PC-9 (cell line): ENCODE data around the gene FHDC1. TPM values are rescaled to one million over a fixed set of nuclear protein-coding genes. Genes with fewer than 3 reads are reported as not detected.

Source experiments
- BruUV-seq: library from RNA; stranded (reverse); fragments of 400-500 nt; replicated peaks from 2 replicates; lab custom pipeline; 2021; lab: Mats Ljungman, UMichigan
- CTCF ChIA-PET: fragments of 300-600 bp; sonication (Branson Sonifier 250); formaldehyde crosslinking; loops from one replicate; lab custom pipeline; 2022; ENCODE audit warnings: antibody characterized with exemption; lab: Charles Lee
- POLR2A ChIA-PET: fragments of 300-600 bp; sonication (Branson Sonifier 250); formaldehyde crosslinking; loops from one replicate; lab custom pipeline; 2022; ENCODE audit warnings: antibody characterized with exemption; ENCODE audit not compliant: unreplicated experiment; lab: Charles Lee
- DNase-seq, 2 experiments: peaks; one replicate each; pipeline versions ENCODE4 v3.0.0 to v3.0.0-alpha.2; 2015 to 2022; ENCODE audit warnings: mixed read lengths in 1 of 2
- H2AFZ ChIP-seq: fragments of 200-600 bp; sonication (generic); 2 replicates; pipeline ENCODE4 v1.8.1; 2017; ENCODE audit warnings: antibody characterized with exemption
- H3F3A ChIP-seq: fragments of 200-600 bp; sonication (generic); 2 replicates; pipeline ENCODE4 v1.8.1; 2017; ENCODE audit warnings: antibody characterized with exemption, mild to moderate bottlenecking, low read depth; ENCODE audit not compliant: insufficient read depth
- H3K27ac ChIP-seq: fragments of 200-600 bp; sonication (generic); 2 replicates; pipeline ENCODE4 v1.6.1; 2016; ENCODE audit warnings: mixed run types
- H3K27me3 ChIP-seq: fragments of 200-600 bp; sonication (generic); 2 replicates; pipeline ENCODE4 v1.6.1; 2016; ENCODE audit warnings: low read depth, mixed run types; ENCODE audit not compliant: insufficient read depth
- H3K36me3 ChIP-seq: fragments of 200-600 bp; sonication (generic); 2 replicates; pipeline ENCODE4 v1.6.1; 2016; ENCODE audit warnings: low read depth, mixed run types
- H3K4me1 ChIP-seq: fragments of 200-600 bp; sonication (generic); replicated peaks from 2 replicates; pipeline ENCODE4 v1.6.1; 2016; ENCODE audit warnings: mixed run types; ENCODE audit not compliant: insufficient read depth
- H3K4me2 ChIP-seq: fragments of 200-600 bp; sonication (generic); 2 replicates; pipeline ENCODE4 v1.6.1; 2017; ENCODE audit warnings: mixed run types
- H3K4me3 ChIP-seq: fragments of 200-600 bp; sonication (generic); 2 replicates; pipeline ENCODE4 v1.6.1; 2016; ENCODE audit warnings: mixed run types
- H3K79me2 ChIP-seq: fragments of 200-600 bp; sonication (generic); 2 replicates; pipeline ENCODE4 v1.6.1; 2017; ENCODE audit warnings: low read depth, mixed run types
- H3K9me2 ChIP-seq: fragments of 200-600 bp; sonication (generic); 2 replicates; pipeline ENCODE4 v1.8.1; 2017; ENCODE audit warnings: mild to moderate bottlenecking; ENCODE audit not compliant: insufficient read depth
- H3K9me3 ChIP-seq: fragments of 200-600 bp; sonication (generic); 2 replicates; pipeline ENCODE4 v1.8.1; 2016; ENCODE audit warnings: low read depth; ENCODE audit not compliant: insufficient read depth
- H4K20me1 ChIP-seq: fragments of 200-600 bp; sonication (generic); 2 replicates; pipeline ENCODE4 v1.8.1; 2017; ENCODE audit not compliant: insufficient read depth
- EZH2 ChIP-seq: fragments of 200-600 bp; sonication (generic); IDR thresholded peaks from 2 replicates; pipeline ENCODE4 v1.8.0; 2017; ENCODE audit warnings: antibody characterized with exemption, low read depth
- intact Hi-C: fragments of 100-400 bp; cut with micrococcal nuclease; formaldehyde crosslinking; loops from one replicate; pipeline ENCODE4 v1.10.0; 2022; ENCODE audit not compliant: unreplicated experiment
- total RNA-seq: library from RNA; stranded (reverse); gene quantifications from 2 replicates; pipeline ENCODE4 v1.2.3, GENCODE V29; 2021
- TF ChIP-seq, protein P1 (sequence below): fragments of 200-600 bp; sonication (generic); conservative IDR thresholded peaks from 2 replicates; pipeline ENCODE4 v1.6.1; 2017; ENCODE audit warnings: mixed run types, antibody characterized with exemption, mild to moderate bottlenecking, moderate library complexity

Gene FHDC1
- total RNA-seq, 1 experiment from 2014 or later = 17.4 TPM

DNA sequence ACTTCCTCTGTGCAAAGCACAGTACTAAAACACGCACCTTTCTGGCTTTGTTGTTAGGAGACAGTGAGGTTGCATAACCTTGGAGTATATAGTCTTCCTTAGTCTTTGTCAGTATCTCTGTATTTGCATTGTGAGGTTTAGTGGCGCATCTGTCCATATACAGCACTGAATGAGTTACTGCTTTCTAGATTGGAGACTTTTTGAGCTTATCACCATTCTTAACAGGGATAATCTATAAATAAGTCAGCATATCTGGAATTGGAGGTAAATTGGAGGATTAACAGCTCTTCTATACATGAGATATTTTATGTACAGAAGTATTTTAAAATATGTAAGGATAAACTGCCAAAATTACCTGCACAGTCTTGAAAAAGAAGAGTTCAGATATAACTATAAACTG lies 4.3 kb downstream of the FHDC1 start:
- intact Hi-C loops = no loop called here
- ChIA-PET POLR2A (interaction anchor here (0.5 to 0.6 kb wide), 2 partner anchors 408 to 1882 kb away, joined by 4 to 23 read pairs; no protein-coding TSS in a partner anchor), CTCF (no interaction called here)
- H3K27ac ChIP-seq = no peak overlapping the region
- H3K4me2 ChIP-seq = no peak overlapping the region
- H3K27me3 ChIP-seq = no peaks in the 10 kb centered on the region
- H2AFZ ChIP-seq = no peak overlapping the region
- H3K4me3 ChIP-seq = no peak overlapping the region
- no peak for DNase-seq
- no peaks in the 10 kb centered on the region for H3K4me1 ChIP-seq
- no peaks in the 10 kb centered on the region for H3K36me3 ChIP-seq
- no peaks in the 10 kb centered on the region for H3K9me2 ChIP-seq
- H4K20me1 ChIP-seq = no peaks in the 10 kb centered on the region
- H3K79me2 ChIP-seq = 0 out of 2 replicates have a peak, but pooled peaks cover 3% of the 10 kb centered on the region
- peaks cover 3% of the 10 kb centered on the region; the same call in 1 of the 2 replicates for H3F3A ChIP-seq
- H3K9me3 ChIP-seq = no peaks in the 10 kb centered on the region
- TF ChIP-seq, protein P1, sequence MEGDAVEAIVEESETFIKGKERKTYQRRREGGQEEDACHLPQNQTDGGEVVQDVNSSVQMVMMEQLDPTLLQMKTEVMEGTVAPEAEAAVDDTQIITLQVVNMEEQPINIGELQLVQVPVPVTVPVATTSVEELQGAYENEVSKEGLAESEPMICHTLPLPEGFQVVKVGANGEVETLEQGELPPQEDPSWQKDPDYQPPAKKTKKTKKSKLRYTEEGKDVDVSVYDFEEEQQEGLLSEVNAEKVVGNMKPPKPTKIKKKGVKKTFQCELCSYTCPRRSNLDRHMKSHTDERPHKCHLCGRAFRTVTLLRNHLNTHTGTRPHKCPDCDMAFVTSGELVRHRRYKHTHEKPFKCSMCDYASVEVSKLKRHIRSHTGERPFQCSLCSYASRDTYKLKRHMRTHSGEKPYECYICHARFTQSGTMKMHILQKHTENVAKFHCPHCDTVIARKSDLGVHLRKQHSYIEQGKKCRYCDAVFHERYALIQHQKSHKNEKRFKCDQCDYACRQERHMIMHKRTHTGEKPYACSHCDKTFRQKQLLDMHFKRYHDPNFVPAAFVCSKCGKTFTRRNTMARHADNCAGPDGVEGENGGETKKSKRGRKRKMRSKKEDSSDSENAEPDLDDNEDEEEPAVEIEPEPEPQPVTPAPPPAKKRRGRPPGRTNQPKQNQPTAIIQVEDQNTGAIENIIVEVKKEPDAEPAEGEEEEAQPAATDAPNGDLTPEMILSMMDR = no peak
- no peak for TF ChIP-seq EZH2
- BruUV-seq = no TSS peak

DNA sequence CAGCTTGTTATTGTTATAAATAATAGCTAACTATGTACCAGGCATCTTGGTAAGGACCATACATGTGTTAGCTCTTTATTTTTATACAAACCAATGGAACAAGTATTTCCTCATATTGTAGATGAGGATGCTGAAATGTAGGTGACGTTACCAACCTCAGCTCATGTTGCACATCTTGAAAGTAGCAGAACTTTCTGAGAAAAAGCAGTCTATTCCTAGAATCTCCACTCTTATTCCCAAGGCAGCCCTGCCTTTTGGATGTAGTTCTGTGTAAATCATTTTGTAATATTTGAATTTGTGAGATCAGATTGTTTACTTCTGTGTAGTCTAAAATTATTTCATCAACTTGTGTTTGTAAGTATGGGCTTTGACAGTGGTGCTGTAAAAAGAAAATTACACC lies 5.3 kb downstream of the FHDC1 start:
- no peak for DNase-seq
- Histone ChIP-seq H3K36me3 (no peaks in the 10 kb centered on the region), H3K27me3 (no peaks in the 10 kb centered on the region), H3K4me3 (no peak overlapping the region), H3F3A (no peaks in the 10 kb centered on the region), H3K9me3 (no peaks in the 10 kb centered on the region), H3K27ac (no peak overlapping the region), H4K20me1 (no peaks in the 10 kb centered on the region), H3K79me2 (0 out of 2 replicates have a peak, but pooled peaks cover 3% of the 10 kb centered on the region), H3K9me2 (no peaks in the 10 kb centered on the region), H3K4me1 (no peaks in the 10 kb centered on the region), H3K4me2 (no peak overlapping the region), H2AFZ (no peak overlapping the region)
- CTCF ChIA-PET = no interaction called here
- TF ChIP-seq EZH2 = no peak
- TF ChIP-seq, protein P1 = no peak
- no TSS peak for BruUV-seq
- intact Hi-C loops = no loop called here
- POLR2A ChIA-PET = interaction anchor here (0.6 kb wide), 2 partner anchors 13 to 29 kb away, joined by 5 to 6 read pairs; no protein-coding TSS in a partner anchor

DNA sequence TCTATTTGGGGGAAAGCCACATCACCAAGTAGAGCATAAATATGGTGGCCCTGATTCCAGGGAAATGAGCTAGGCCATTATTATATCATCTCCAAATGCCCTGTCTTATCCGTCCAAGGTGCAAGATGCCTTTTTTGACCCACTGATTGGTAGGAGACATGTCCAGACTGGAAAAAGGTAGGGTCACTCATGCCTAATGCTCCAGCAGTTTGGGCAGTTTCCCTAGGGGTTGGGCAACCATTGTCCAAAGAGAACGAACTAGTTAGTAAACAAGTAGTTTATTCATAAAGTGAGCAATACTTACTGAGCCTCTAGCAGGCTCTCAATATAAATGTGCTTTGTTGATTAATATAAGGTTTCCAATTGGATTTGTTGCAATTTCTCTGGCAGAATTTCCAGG lies 6.2 kb downstream of the FHDC1 start:
- ChIA-PET CTCF (no interaction called here), POLR2A (no interaction called here)
- no peaks in the 10 kb centered on the region for H3F3A ChIP-seq
- H3K27me3 ChIP-seq = no peaks in the 10 kb centered on the region
- H3K27ac ChIP-seq = no peak overlapping the region
- no peaks in the 10 kb centered on the region for H3K36me3 ChIP-seq
- DNase-seq = no peak
- H3K4me3 ChIP-seq = no peak overlapping the region
- no peaks in the 10 kb centered on the region for H4K20me1 ChIP-seq
- no peak overlapping the region for H2AFZ ChIP-seq
- H3K4me1 ChIP-seq = no peaks in the 10 kb centered on the region
- BruUV-seq = no TSS peak
- H3K4me2 ChIP-seq = no peak overlapping the region
- no peaks in the 10 kb centered on the region for H3K9me2 ChIP-seq
- 0 out of 2 replicates have a peak, but pooled peaks cover 3% of the 10 kb centered on the region for H3K79me2 ChIP-seq
- intact Hi-C loops = no loop called here
- no peaks in the 10 kb centered on the region for H3K9me3 ChIP-seq
- TF ChIP-seq, protein P1 = no peak
- TF ChIP-seq EZH2 = no peak
